NCI-H2196 (cell line): ENCODE data around the gene LTB4R.

ENCODE experiments used
- DNase-seq: peaks from one replicate; lab custom pipeline; 2025; ENCODE audit not compliant: unreplicated experiment; lab: John Stamatoyannopoulos, UW

The LTB4R gene

GRCh38 chr14:24366721-24367513 is 55.6 kb downstream of the LTB4R start:
- DNase-seq: peak; percentile 93
